Neutrophil (primary cell): ENCODE measurements around the gene SIGMAR1.
"Not testable (repeated sequence)": the region's sequence is repeated elsewhere in the genome, so short reads cannot be mapped to it uniquely, and the experiment has no call there.

Experiments
- H3K27ac ChIP-seq: fragments of 200-600 bp; sonication (generic); 2 replicates; pipeline ENCODE4 v1.5.1; 2016; ENCODE audit warnings: mild to moderate bottlenecking, moderate library complexity
- H3K27me3 ChIP-seq: fragments of 200-600 bp; sonication (generic); 2 replicates; pipeline ENCODE4 v1.6.0; 2016; ENCODE audit warnings: mild to moderate bottlenecking
- H3K36me3 ChIP-seq: fragments of 200-600 bp; sonication (generic); 2 replicates; pipeline ENCODE4 v1.5.1; 2017
- H3K4me1 ChIP-seq, 2 experiments: fragments of 200-600 bp in 1 of 2; sonication (generic) in 1 of 2; 1 replicate in 1 of 2; 2 replicates in 1 of 2; pipeline versions ENCODE4 v1.5.1 to v1.6.1; 2013 to 2016; ENCODE audit warnings: low read depth in 1 of 2, low read length in 1 of 2, mild to moderate bottlenecking in 1 of 2, moderate library complexity in 1 of 2; ENCODE audit not compliant: control insufficient read depth in 1 of 2, insufficient read depth in 1 of 2
- H3K4me3 ChIP-seq, 2 experiments: fragments of 200-600 bp in 1 of 2; sonication (generic) in 1 of 2; 1 replicate in 1 of 2; 2 replicates in 1 of 2; pipeline ENCODE4 v1.5.1; 2013 to 2016; ENCODE audit warnings: low read depth in 1 of 2, low read length in 1 of 2, mild to moderate bottlenecking in 1 of 2, moderate library complexity in 1 of 2
- H3K9me3 ChIP-seq: fragments of 200-600 bp; sonication (generic); 2 replicates; pipeline ENCODE4 v1.5.1; 2016
- CTCF ChIP-seq: fragments of 200-600 bp; sonication (generic); IDR thresholded peaks from 2 replicates; pipeline ENCODE4 v1.5.1; 2016; ENCODE audit warnings: antibody characterized with exemption

The SIGMAR1 gene

GRCh38 chr9:34644766-34645314, 7.3 kb upstream of the SIGMAR1 start:
- H3K36me3 ChIP-seq: peaks cover 15% of the 10 kb centered on the region
- H3K27ac ChIP-seq: no peak overlapping the region
- H3K4me1 ChIP-seq: peaks cover 15 to 22% of the 10 kb centered on the region in 2 experiments
- H3K4me3 ChIP-seq: no peak overlapping the region
- TF ChIP-seq CTCF: no peak
- H3K27me3 ChIP-seq: no peaks in the 10 kb centered on the region
- no peaks in the 10 kb centered on the region for H3K9me3 ChIP-seq

- Histone ChIP-seq H3K4me1 (peaks cover 21 to 25% of the 10 kb centered on the region in 2 experiments), H3K9me3 (no peaks in the 10 kb centered on the region), H3K27ac (no peak overlapping the region), H3K4me3 (no peak overlapping the region), H3K27me3 (no peaks in the 10 kb centered on the region), H3K36me3 (no peaks in the 10 kb centered on the region)
- no peak for TF ChIP-seq CTCF
Observed at GRCh38 chr9:34642679-34643078, 5.1 kb upstream of the SIGMAR1 start.

- not testable (repeated sequence) for H3K36me3 ChIP-seq, H3K27ac ChIP-seq, H3K9me3 ChIP-seq, H3K4me3 ChIP-seq, H3K27me3 ChIP-seq
- H3K4me1 ChIP-seq: peaks cover 17 to 19% of the 10 kb centered on the region in 2 experiments
Observed at GRCh38 chr9:34639322-34639721, 1.7 kb upstream of the SIGMAR1 start.

GRCh38 chr9:34638138-34638445, 505 bp upstream of the SIGMAR1 start:
- Histone ChIP-seq H3K4me3 (peak overlapping the region; percentile 84 to 98), H3K4me1 (peaks cover 17 to 19% of the 10 kb centered on the region in 2 experiments), H3K36me3 (no peaks in the 10 kb centered on the region), H3K27me3 (peaks cover 4% of the 10 kb centered on the region), H3K27ac (peak overlapping the region; percentile 80), H3K9me3 (no peaks in the 10 kb centered on the region)
- TF ChIP-seq CTCF: no peak

GRCh38 chr9:34636791-34637355, 714 bp downstream of the SIGMAR1 start:
- Histone ChIP-seq H3K4me3 (peak overlapping the region; percentile 84 to 98), H3K27me3 (peaks cover 13% of the 10 kb centered on the region), H3K4me1 (peaks cover 17 to 19% of the 10 kb centered on the region in 2 experiments), H3K27ac (peak overlapping the region; percentile 80), H3K9me3 (no peaks in the 10 kb centered on the region), H3K36me3 (no peaks in the 10 kb centered on the region)
- TF ChIP-seq CTCF: no peak

- no peaks in the 10 kb centered on the region for H3K36me3 ChIP-seq
- H3K4me1 ChIP-seq: peaks cover 17 to 19% of the 10 kb centered on the region in 2 experiments
- H3K9me3 ChIP-seq: no peaks in the 10 kb centered on the region
- H3K27me3 ChIP-seq: peaks cover 26% of the 10 kb centered on the region
- no peak for TF ChIP-seq CTCF
- H3K4me3 ChIP-seq: no peak overlapping the region
- H3K27ac ChIP-seq: no peak overlapping the region
Observed at GRCh38 chr9:34635556-34635955, 2.0 kb downstream of the SIGMAR1 start.
